Renal cortex interstitium (tissue), 11 donors: ENCODE measurements around the gene UPF3A. TPM values are rescaled to one million over a fixed set of nuclear protein-coding genes. Genes with fewer than 3 reads are reported as not detected.
A peak's percentile ranks its signal among the peaks of the same experiment; 100 is the strongest.

Source experiments
- DNase-seq, 11 donors: peaks; one replicate each; pipeline ENCODE4 v3.0.0-alpha.2; 2013; ENCODE audit warnings: low read depth in 9 of 11, low spot score in 4 of 11; ENCODE audit errors: extremely low read depth in 1 of 11
- polyA plus RNA-seq, 3 donors: library from polyadenylated mRNA; unstranded; fragments of 120-200 nt; gene quantifications; one replicate each; pipeline ENCODE4 v1.2.1, GENCODE V29; 2013; ENCODE audit not compliant: insufficient read length in 3 of 3

The UPF3A gene
- polyA plus RNA-seq, 3 donors: 110 to 178 (median 122) TPM

- DNase-seq: no peak
Measured at GRCh38 chr13:114285166-114285808, 3.9 kb downstream of the UPF3A start.

GRCh38 chr13:114286808-114287207 lies 5.4 kb downstream of the UPF3A start:
- no peak for DNase-seq

- no peak for DNase-seq
Measured at GRCh38 chr13:114288157-114288591, 6.8 kb downstream of the UPF3A start.

- no peak for DNase-seq
Measured at GRCh38 chr13:114296448-114296847, 15.0 kb downstream of the UPF3A start.

- DNase-seq: no peak
Measured at GRCh38 chr13:114296902-114297301, 15.5 kb downstream of the UPF3A start.

- no peak for DNase-seq
Measured at GRCh38 chr13:114298866-114299265, 17.5 kb downstream of the UPF3A start.

- DNase-seq: no peak
Measured at GRCh38 chr13:114299604-114300305, 18.4 kb downstream of the UPF3A start.

GRCh38 chr13:114303700-114304327 lies 22.4 kb downstream of the UPF3A start:
- no peak for DNase-seq

- DNase-seq: no peak
Measured at GRCh38 chr13:114304346-114305034, 23.1 kb downstream of the UPF3A start.

GRCh38 chr13:114309086-114309485 lies 27.7 kb downstream of the UPF3A start:
- DNase-seq: no peak

- DNase-seq: peak in 1 of 11 donors; percentile 17
Measured at GRCh38 chr13:114309806-114310410, 28.5 kb downstream of the UPF3A start.

- DNase-seq: no peak
Measured at GRCh38 chr13:114310956-114311355, 29.6 kb downstream of the UPF3A start.

- DNase-seq: no peak
Measured at GRCh38 chr13:114311387-114311786, 30.0 kb downstream of the UPF3A start.

- DNase-seq: no peak
Measured at GRCh38 chr13:114311908-114312307, 30.5 kb downstream of the UPF3A start.

GRCh38 chr13:114313061-114313860 lies 31.9 kb downstream of the UPF3A start:
- DNase-seq: no peak

- peak; percentile 79 to 93 (median 90) for DNase-seq
Measured at GRCh38 chr13:114314074-114314912, 32.9 kb downstream of the UPF3A start, which contains the start of gene CHAMP1. CHAMP1 (plus strand) TSS chr13:114314503; CDS start chr13:114323843, 9,340 bp downstream.

- no peak for DNase-seq
Measured at GRCh38 chr13:114315074-114315785, 33.8 kb downstream of the UPF3A start.
